A549 (cell line): Measurements from ENCODE around the gene SYP. TPM values are rescaled to one million over a fixed set of nuclear protein-coding genes. Genes with fewer than 3 reads are reported as not detected.

Experiments used
- ATAC-seq, 2 experiments: fragments of 200-7000 bp in 1 of 2; fragments of >200 bp in 1 of 2; cut with Nextera tagmentation in 1 of 2; cut with Tn5 transposase in 1 of 2; 3 replicates each; pipeline versions ENCODE4 v1.8.0 to v1.9.1; 2018 to 2020; ENCODE audit warnings: mild to moderate bottlenecking in 1 of 2, moderate library complexity in 1 of 2
- CTCF ChIA-PET: fragments of 300-600 bp; sonication (Branson Sonifier 250); formaldehyde crosslinking; extraction: SDS; loops from one replicate; lab custom pipeline; 2021; ENCODE audit warnings: antibody characterized with exemption, inconsistent platforms; lab: Yijun Ruan, JAX
- POLR2A ChIA-PET: fragments of 350-600 bp; formaldehyde crosslinking; extraction: SDS; loops from one replicate; lab custom pipeline; 2021; ENCODE audit warnings: antibody characterized with exemption, inconsistent platforms; lab: Yijun Ruan, JAX
- DNase-seq, 2 experiments: peaks; one replicate each; pipeline versions ENCODE4 v3.0.0 to v3.0.0-alpha.2; 2011 to 2016; ENCODE audit warnings: low read depth in 1 of 2, low spot score in 1 of 2
- FAIRE-seq: peaks from 2 replicates; lab custom pipeline; 2011; peaks lifted over from hg19 to GRCh38; lab: Jason Lieb, UNC
- H3K27ac ChIP-seq, 2 experiments: fragments of >200 bp; sonication (Bioruptor Twin); formaldehyde crosslinking; 3 replicates each; pipeline ENCODE4 v1.5.1; 2016 to 2017
- H3K4me1 ChIP-seq: fragments of >200 bp; sonication (Bioruptor Twin); formaldehyde crosslinking; 3 replicates; pipeline ENCODE4 v1.6.1; 2016
- H3K4me2 ChIP-seq: fragments of >200 bp; sonication (Bioruptor Twin); formaldehyde crosslinking; 3 replicates; pipeline ENCODE4 v1.6.1; 2016
- H3K4me3 ChIP-seq: fragments of >200 bp; sonication (Bioruptor Twin); formaldehyde crosslinking; 3 replicates; pipeline ENCODE4 v1.5.1; 2016
- H3K9me3 ChIP-seq: fragments of >200 bp; sonication (Bioruptor Twin); formaldehyde crosslinking; 3 replicates; pipeline ENCODE4 v1.6.1; 2016
- BCL3 ChIP-seq: fragments of >200 bp; sonication (Bioruptor Twin); formaldehyde crosslinking; IDR thresholded peaks from 3 replicates; pipeline ENCODE4 v1.6.1; 2016
- BHLHE40 ChIP-seq: IDR thresholded peaks from 2 replicates; pipeline ENCODE4 v1.6.1; 2012; ENCODE audit warnings: low read depth, low read length, inconsistent platforms
- CBX2 ChIP-seq: fragments of 200-600 bp; sonication (generic); IDR thresholded peaks from 2 replicates; pipeline ENCODE4 v1.6.1; 2016; ENCODE audit warnings: low read depth, mild to moderate bottlenecking, borderline replicate concordance
- CBX8 ChIP-seq: fragments of 200-600 bp; sonication (generic); IDR thresholded peaks from 2 replicates; pipeline ENCODE4 v1.6.1; 2016
- CEBPB ChIP-seq, 2 experiments: fragments of >200 bp in 1 of 2; sonication (Bioruptor Twin) in 1 of 2; formaldehyde crosslinking in 1 of 2; IDR thresholded peaks; 2 replicates each; pipeline ENCODE4 v1.6.1; 2012 to 2016
- CHD4 ChIP-seq: fragments of 200-600 bp; sonication (generic); IDR thresholded peaks from 2 replicates; pipeline ENCODE4 v1.6.1; 2016; ENCODE audit warnings: antibody characterized with exemption, mild to moderate bottlenecking, borderline replicate concordance
- E2F6 ChIP-seq: IDR thresholded peaks from 2 replicates; pipeline ENCODE4 v1.6.1; 2012; ENCODE audit warnings: low read depth, borderline replicate concordance
- EHMT2 ChIP-seq: fragments of 200-600 bp; sonication (generic); IDR thresholded peaks from 2 replicates; pipeline ENCODE4 v1.6.1; 2016; ENCODE audit warnings: antibody characterized with exemption, low read depth, mild to moderate bottlenecking, moderate library complexity
- ELK1 ChIP-seq: fragments of 150-350 bp; IDR thresholded peaks from 2 replicates; pipeline ENCODE4 v1.6.1; 2014; ENCODE audit warnings: low read depth, mild to moderate bottlenecking, low read length
- FOSL2 ChIP-seq, 2 experiments: fragments of 450-650 bp in 1 of 2; fragments of >200 bp in 1 of 2; sonication (Bioruptor Twin) in 1 of 2; formaldehyde crosslinking; IDR thresholded peaks; 2 replicates each; pipeline versions ENCODE4 v1.5.0 to v1.6.1; 2016 to 2020; ENCODE audit warnings: mild to moderate bottlenecking in 1 of 2, moderate library complexity in 1 of 2
- GATA3 ChIP-seq: IDR thresholded peaks from 2 replicates; pipeline ENCODE4 v1.6.1; 2012; ENCODE audit warnings: borderline replicate concordance
- HES2 ChIP-seq: fragments of >200 bp; sonication (Bioruptor Twin); formaldehyde crosslinking; IDR thresholded peaks from 2 replicates; pipeline ENCODE4 v1.6.1; 2016
- JUN ChIP-seq, 2 experiments: fragments of >200 bp; sonication (Bioruptor Twin); formaldehyde crosslinking; IDR thresholded peaks; 2 replicates in 1 of 2; 3 replicates in 1 of 2; pipeline ENCODE4 v1.6.1; 2016 to 2017
- JUNB ChIP-seq: fragments of >200 bp; sonication (Bioruptor Twin); formaldehyde crosslinking; IDR thresholded peaks from 2 replicates; pipeline ENCODE4 v1.6.1; 2016
- KDM1A ChIP-seq: fragments of 200-600 bp; sonication (generic); IDR thresholded peaks from 2 replicates; pipeline ENCODE4 v1.6.1; 2016; ENCODE audit warnings: low read depth, mild to moderate bottlenecking
- MAFK ChIP-seq: fragments of 450-650 bp; IDR thresholded peaks from 2 replicates; pipeline ENCODE4 v1.6.1; 2014; ENCODE audit not compliant: partially characterized antibody
- MAX ChIP-seq: IDR thresholded peaks from 2 replicates; pipeline ENCODE4 v1.6.1; 2012
- MYC ChIP-seq: IDR thresholded peaks from 2 replicates; pipeline ENCODE4 v1.6.1; 2012; ENCODE audit warnings: mild to moderate bottlenecking, inconsistent platforms, low read length, improper control_type of control experiment, borderline replicate concordance
- NFE2L2 ChIP-seq: fragments of 150-350 bp; conservative IDR thresholded peaks from 2 replicates; pipeline ENCODE4 v1.6.1; 2014; ENCODE audit warnings: low read length
- PBX3 ChIP-seq: IDR thresholded peaks from 2 replicates; pipeline ENCODE4 v1.6.1; 2012
- POLR2A ChIP-seq: IDR thresholded peaks from 2 replicates; pipeline ENCODE4 v1.6.1; 2012; ENCODE audit warnings: mild to moderate bottlenecking, low read length
- POLR2AphosphoS2 ChIP-seq: conservative IDR thresholded peaks from 2 replicates; pipeline ENCODE4 v1.6.1; 2012; ENCODE audit warnings: low read length, improper control_type of control experiment, inconsistent platforms
- RAD21 ChIP-seq, 2 experiments: fragments of >200 bp in 1 of 2; sonication (Bioruptor Twin) in 1 of 2; formaldehyde crosslinking in 1 of 2; IDR thresholded peaks in 1 of 2; conservative IDR thresholded peaks in 1 of 2; 2 replicates in 1 of 2; 3 replicates in 1 of 2; pipeline ENCODE4 v1.6.1; 2012 to 2018; ENCODE audit warnings: inconsistent platforms in 1 of 2
- REST ChIP-seq: fragments of 200-600 bp; sonication (generic); IDR thresholded peaks from 2 replicates; pipeline ENCODE4 v1.6.1; 2016; ENCODE audit warnings: antibody characterized with exemption, mild to moderate bottlenecking, moderate library complexity
- RFX5 ChIP-seq: fragments of 450-650 bp; IDR thresholded peaks from 2 replicates; pipeline ENCODE4 v1.7.1; 2014; ENCODE audit warnings: antibody characterized with exemption, mild to moderate bottlenecking, moderate library complexity
- TFCP2L1 ChIP-seq: fragments of 250-450 bp; sonication (Bioruptor Pico); IDR thresholded peaks from 2 replicates; pipeline ENCODE4 v1.5.0; 2021; ENCODE audit warnings: mild to moderate bottlenecking
- USF2 ChIP-seq: fragments of 450-650 bp; IDR thresholded peaks from 2 replicates; pipeline ENCODE4 v1.6.1; 2014; ENCODE audit warnings: antibody characterized with exemption
- ZC3H11A ChIP-seq: fragments of 450-650 bp; IDR thresholded peaks from 2 replicates; pipeline ENCODE4 v1.6.1; 2014; ENCODE audit warnings: antibody characterized with exemption, mild to moderate bottlenecking
- ZNF302 ChIP-seq: fragments of 250-450 bp; sonication (Bioruptor Pico); IDR thresholded peaks from 2 replicates; pipeline ENCODE4 v1.9.0; 2021; ENCODE audit warnings: inconsistent platforms, mild to moderate bottlenecking, moderate library complexity
- ZSCAN20 ChIP-seq: fragments of 250-450 bp; sonication (Bioruptor Pico); IDR thresholded peaks from 2 replicates; pipeline ENCODE4 v1.8.0; 2022; ENCODE audit warnings: mild to moderate bottlenecking, moderate library complexity
- WGBS: methylation state at CpG from one replicate; pipeline ENCODE4 v1.1.6; 2017; ENCODE audit errors: missing lambda C conversion rate; 5-methylcytosine and 5-hydroxymethylcytosine counted together
- polyA plus RNA-seq, 4 experiments: library from polyadenylated mRNA; depleted of rRNA in 3 of 4; stranded (reverse); fragments of >200 nt; fragmentation: RNase III in 1 of 4; extraction: RNeasy Plus Mini Kit Qiagen cat#74134 plus additional on column Dnase treatment in 1 of 4; gene quantifications; 2 replicates in 3 of 4; 3 replicates in 1 of 4; pipeline ENCODE4 v1.2.3, GENCODE V29; 2011 to 2017

The SYP gene
- polyA plus RNA-seq, 2 of the 4 experiments (the other 2 are of a cell fraction): 1.3 to 3.8 TPM

GRCh38 chrX:49172280-49172780, 27.7 kb downstream of the SYP start (continued):
- TF ChIP-seq MAFK: no peak
- TF ChIP-seq ZSCAN20 (CRISPR knock-in tag): no peak
- TF ChIP-seq CBX2: no peak
- no peak for TF ChIP-seq CEBPB (IDR thresholded peaks at IDR 0.05)
- no peak for TF ChIP-seq JUNB
- TF ChIP-seq BCL3: no peak
- TF ChIP-seq ZNF302 (CRISPR knock-in tag): no peak
- no peak for TF ChIP-seq REST
- no peak for TF ChIP-seq POLR2AphosphoS2
- TF ChIP-seq ZC3H11A: no peak
- no peak for TF ChIP-seq TFCP2L1 (CRISPR knock-in tag)
- no peak for TF ChIP-seq NFE2L2
- no peak for TF ChIP-seq KDM1A
- TF ChIP-seq RAD21 (conservative IDR thresholded peaks at IDR 0.05 in 1 of 2, IDR thresholded peaks at IDR 0.05 in 1 of 2): no peak
- TF ChIP-seq PBX3: peak; percentile 54; the same call in 1 of the 2 replicates
- no peak for TF ChIP-seq ELK1
- TF ChIP-seq USF2: no peak
- TF ChIP-seq RFX5: no peak
- TF ChIP-seq, all 56 proteins: peak for 7

- Histone ChIP-seq H3K4me1 (peaks cover 30% of the 10 kb centered on the region; the same call in 2 of the 3 replicates), H3K4me3 (peak within 1 kb of the TSS; percentile 86), H3K9me3 (no peaks in the 10 kb centered on the region), H3K4me2 (peak within 1 kb of the TSS; percentile 88), H3K27ac (peak within 1 kb of the TSS; percentile 96 to 98)
- WGBS: 1% methylated on average over 13 of the region's 46 CpGs
- TF ChIP-seq EHMT2: no peak
- TF ChIP-seq POLR2A: peak; percentile 68
- TF ChIP-seq MAFK: no peak
- peak in 1 of 2 experiments; percentile 54; a peak in 3 of 5 replicates for TF ChIP-seq JUN (IDR thresholded peaks at IDR 0.05)
- TF ChIP-seq MYC: peak; percentile 32; the same call in 1 of the 2 replicates
- no peak for TF ChIP-seq BHLHE40
- TF ChIP-seq MAX: peak; percentile 73
- peak; percentile 70; the same call in 1 of the 2 replicates for TF ChIP-seq E2F6
- TF ChIP-seq CBX8: no peak
- TF ChIP-seq GATA3: peak; percentile 16; the same call in 1 of the 2 replicates
- TF ChIP-seq HES2: no peak
- no peak for TF ChIP-seq CHD4
- TF ChIP-seq FOSL2 (IDR thresholded peaks at IDR 0.05): no peak
- TF ChIP-seq FOSL2 (CRISPR knock-in tag; IDR thresholded peaks at IDR 0.05): peak; percentile 63
- TF ChIP-seq CEBPB (IDR thresholded peaks at IDR 0.05): no peak
- DNase-seq (peak in 1 of 2 experiments; percentile 66), ATAC-seq (peak; percentile 72 to 77), FAIRE-seq (peak; percentile 92)
- ChIA-PET POLR2A (interaction anchor here (0.7 to 1.8 kb wide), 7 partner anchors 8 to 71 kb away, joined by 3 to 7 read pairs (median 4); no protein-coding TSS in a partner anchor), CTCF (interaction anchor here (0.8 to 1.8 kb wide), 4 partner anchors 8 to 21 kb away, joined by 3 to 8 read pairs (median 6); no protein-coding TSS in a partner anchor)
These were observed 28.2 kb downstream of the SYP start, which contains the start of gene PLP2 for GRCh38 chrX:49171752-49172279. PLP2 (plus strand) TSS chrX:49171898; CDS start chrX:49172001, 103 bp downstream.
